Loucy (cell line): ENCODE data around the gene TEX2.

Source experiments
- H2AFZ ChIP-seq: fragments of 200-600 bp; sonication (generic); 2 replicates; pipeline ENCODE4 v1.6.0; 2016; ENCODE audit warnings: antibody characterized with exemption, mild to moderate bottlenecking, low read length, moderate library complexity
- H3F3A ChIP-seq: fragments of 200-600 bp; 2 replicates; pipeline ENCODE4 v1.6.0; 2016; ENCODE audit warnings: antibody characterized with exemption, low read depth, mild to moderate bottlenecking
- H3K27me3 ChIP-seq: fragments of 200-600 bp; sonication (generic); 2 replicates; pipeline ENCODE4 v1.6.1; 2014; ENCODE audit warnings: low read length, mild to moderate bottlenecking; ENCODE audit not compliant: insufficient read depth, poor library complexity, severe bottlenecking
- H3K36me3 ChIP-seq: fragments of 200-600 bp; sonication (generic); 2 replicates; pipeline ENCODE4 v1.6.1; 2016; ENCODE audit warnings: low read length; ENCODE audit not compliant: insufficient read depth
- H3K4me1 ChIP-seq: fragments of 200-600 bp; sonication (generic); 2 replicates; pipeline ENCODE4 v1.5.1; 2014; ENCODE audit warnings: low read length, mild to moderate bottlenecking; ENCODE audit not compliant: insufficient read depth, poor library complexity, severe bottlenecking
- H3K4me2 ChIP-seq: fragments of 200-600 bp; sonication (generic); 2 replicates; pipeline ENCODE4 v1.6.0; 2014; ENCODE audit warnings: antibody characterized with exemption, low read length, low read depth, mild to moderate bottlenecking; ENCODE audit not compliant: poor library complexity, severe bottlenecking
- H3K4me3 ChIP-seq: fragments of 200-600 bp; sonication (generic); 2 replicates; pipeline ENCODE4 v1.5.1; 2014; ENCODE audit warnings: low read length, mild to moderate bottlenecking, mixed read lengths; ENCODE audit not compliant: poor library complexity, severe bottlenecking
- H3K79me2 ChIP-seq: fragments of 200-600 bp; sonication (generic); 2 replicates; pipeline ENCODE4 v1.6.1; 2014; ENCODE audit warnings: low read length; ENCODE audit not compliant: insufficient read depth
- H3K9ac ChIP-seq: fragments of 200-600 bp; sonication (generic); 2 replicates; pipeline ENCODE4 v1.6.0; 2014; ENCODE audit warnings: mild to moderate bottlenecking, low read depth, low read length, moderate library complexity; ENCODE audit not compliant: poor library complexity, severe bottlenecking
- H3K9me2 ChIP-seq: fragments of 200-600 bp; sonication (generic); replicated peaks from 2 replicates; pipeline ENCODE4 v1.6.1; 2016; ENCODE audit warnings: low read depth, low read length, mixed read lengths
- H3K9me3 ChIP-seq: fragments of 200-600 bp; sonication (generic); 2 replicates; pipeline ENCODE4 v1.6.1; 2014; ENCODE audit warnings: mild to moderate bottlenecking, antibody characterized with exemption, low read length, low read depth; ENCODE audit not compliant: insufficient read depth
- H4K20me1 ChIP-seq: fragments of 200-600 bp; sonication (generic); 2 replicates; pipeline ENCODE4 v1.6.0; 2014; ENCODE audit warnings: antibody characterized with exemption, low read length, mild to moderate bottlenecking; ENCODE audit not compliant: insufficient read depth, poor library complexity, severe bottlenecking
- CTCF ChIP-seq: fragments of 200-600 bp; sonication (generic); conservative IDR thresholded peaks from 2 replicates; pipeline ENCODE4 v1.5.1; 2014; ENCODE audit warnings: mild to moderate bottlenecking, antibody characterized with exemption, low read length
- EZH2phosphoT487 ChIP-seq: fragments of 200-600 bp; IDR thresholded peaks from 2 replicates; pipeline ENCODE4 v1.6.1; 2018; ENCODE audit warnings: antibody characterized with exemption, mild to moderate bottlenecking, moderate library complexity, borderline replicate concordance

TEX2 gene

GRCh38 chr17:64200080-64201032 lies 62.7 kb downstream of the TEX2 start:
- no peak for TF ChIP-seq CTCF
- TF ChIP-seq EZH2phosphoT487 = no peak
- no peaks in the 10 kb centered on the region for H3K9me2 ChIP-seq
- no peaks in the 10 kb centered on the region; the same call in 1 of the 2 replicates for H3K9me3 ChIP-seq
- no peak overlapping the region for H3K4me3 ChIP-seq
- no peaks in the 10 kb centered on the region for H3K36me3 ChIP-seq
- no peaks in the 10 kb centered on the region for H3K27me3 ChIP-seq
- no peaks in the 10 kb centered on the region for H4K20me1 ChIP-seq
- peak overlapping the region; percentile 26 for H3K4me2 ChIP-seq
- H3K79me2 ChIP-seq = 0 out of 2 replicates have a peak, but pooled peaks cover 1% of the 10 kb centered on the region
- H3K9ac ChIP-seq = no peak overlapping the region
- H3F3A ChIP-seq = no peaks in the 10 kb centered on the region
- no peak overlapping the region for H2AFZ ChIP-seq
- H3K4me1 ChIP-seq = peaks cover 32% of the 10 kb centered on the region

- Histone ChIP-seq H3K9me3 (no peaks in the 10 kb centered on the region; the same call in 1 of the 2 replicates), H4K20me1 (no peaks in the 10 kb centered on the region), H2AFZ (no peak overlapping the region), H3K27me3 (no peaks in the 10 kb centered on the region), H3K36me3 (no peaks in the 10 kb centered on the region; the same call in 1 of the 2 replicates), H3K4me2 (no peak overlapping the region), H3K9me2 (no peaks in the 10 kb centered on the region), H3K4me1 (peaks cover 28% of the 10 kb centered on the region), H3K4me3 (no peak overlapping the region), H3K9ac (no peak overlapping the region), H3K79me2 (no peaks in the 10 kb centered on the region), H3F3A (no peaks in the 10 kb centered on the region)
- TF ChIP-seq EZH2phosphoT487 (no peak), CTCF (no peak)
These were observed 64.5 kb downstream of the TEX2 start for GRCh38 chr17:64198331-64199090.

- Histone ChIP-seq H3F3A (no peaks in the 10 kb centered on the region), H3K9ac (no peak overlapping the region), H3K9me3 (no peaks in the 10 kb centered on the region; the same call in 1 of the 2 replicates), H3K4me3 (no peak overlapping the region), H3K79me2 (no peaks in the 10 kb centered on the region), H3K4me2 (no peak overlapping the region), H3K4me1 (peaks cover 13% of the 10 kb centered on the region), H3K9me2 (no peaks in the 10 kb centered on the region), H3K27me3 (no peaks in the 10 kb centered on the region), H3K36me3 (no peaks in the 10 kb centered on the region; the same call in 1 of the 2 replicates), H4K20me1 (no peaks in the 10 kb centered on the region), H2AFZ (no peak overlapping the region)
- no peak for TF ChIP-seq EZH2phosphoT487
- no peak for TF ChIP-seq CTCF
These were observed 66.5 kb downstream of the TEX2 start for GRCh38 chr17:64196601-64197000.
